Esophagus muscularis mucosa (tissue), 2 donors: Measurements from ENCODE around the gene FXYD6.

Experiments used
- POLR2A ChIP-seq: fragments of 450-650 bp; IDR thresholded peaks from one replicate; pipeline ENCODE4 v1.6.1; 2017; ENCODE audit warnings: antibody characterized with exemption, moderate library complexity, mild to moderate bottlenecking, low read depth
- POLR2AphosphoS5 ChIP-seq, 2 donors: sonication (generic); formaldehyde crosslinking; IDR thresholded peaks; one replicate each; pipeline ENCODE4 v1.6.1; 2017; ENCODE audit warnings: antibody characterized with exemption in 2 of 2

- TF ChIP-seq POLR2AphosphoS5 (IDR thresholded peaks at IDR 0.05), result no peak
- no peak for TF ChIP-seq POLR2A
Measured at GRCh38 chr11:117898059-117898458, 21.6 kb upstream of the FXYD6 start.
